GM18526 (cell line): Measurements from ENCODE around the gene KLLN.

ENCODE experiments used
- POLR2A ChIP-seq: IDR thresholded peaks from 3 replicates; pipeline ENCODE4 v1.6.1; 2011; ENCODE audit not compliant: insufficient read length; ENCODE audit errors: extremely low read depth

The KLLN gene

GRCh38 chr10:87816898-87817608, 46.3 kb downstream of the KLLN start:
- no peak for TF ChIP-seq POLR2A

- no peak for TF ChIP-seq POLR2A
Observed at GRCh38 chr10:87816163-87816897, 47.0 kb downstream of the KLLN start.
